ENCODE data around the gene TNP2.

DNA sequence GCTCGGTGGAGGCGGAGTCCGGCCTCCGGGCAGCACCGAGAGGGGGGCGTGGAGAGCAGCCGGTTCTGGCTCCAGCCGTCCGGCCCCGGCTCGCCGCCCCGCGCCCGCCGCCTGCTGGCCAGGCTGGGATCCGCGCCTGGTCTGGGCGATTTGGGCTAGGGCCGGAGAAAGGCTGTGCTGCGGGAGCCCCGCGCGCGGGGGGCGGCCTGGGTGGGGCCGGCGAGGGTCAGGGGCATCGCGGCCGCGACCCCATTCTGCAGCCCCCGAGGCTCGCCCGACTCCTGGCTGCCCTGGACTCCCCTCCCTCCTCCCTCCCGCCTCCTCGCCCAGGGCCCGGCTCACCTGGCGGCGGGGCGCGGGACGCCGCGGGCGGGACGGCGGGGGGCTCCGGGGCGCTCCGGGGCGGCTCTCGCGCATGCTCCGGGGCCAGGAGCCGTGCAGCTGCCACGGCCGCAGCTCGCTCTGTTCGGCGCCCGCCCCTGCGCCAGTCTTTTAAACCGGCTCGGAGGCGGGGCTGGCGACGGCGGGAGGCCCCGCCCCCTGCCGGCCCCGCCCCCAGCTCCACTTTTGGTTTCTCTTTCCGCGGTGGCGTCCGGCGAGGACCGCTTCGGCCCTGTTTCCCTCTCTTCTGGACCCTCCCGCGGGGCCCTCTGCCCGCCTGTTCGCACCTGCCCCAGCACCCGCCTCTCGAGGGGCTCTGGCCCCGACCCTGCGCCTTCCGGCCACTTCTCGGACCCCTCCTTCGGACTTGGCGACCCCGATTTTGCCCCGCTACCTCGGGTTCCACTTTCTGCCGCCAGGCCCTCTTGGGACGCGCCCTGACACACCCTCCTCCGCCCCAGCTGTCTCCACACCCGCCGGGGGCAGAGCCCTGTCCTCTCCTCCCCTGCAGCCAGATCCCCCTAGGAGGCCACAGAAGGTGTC, 13.1 kb downstream of the TNP2 start, which contains the start of gene SOCS1:
- TF ChIP-seq TAF1 (IDR thresholded peaks at IDR 0.05; ENCODE audit: low read depth, low read length) (peak; percentile 91), POLR2AphosphoS5 (IDR thresholded peaks at IDR 0.05; ENCODE audit: low read depth, low read length) (peak; percentile 91), POLR2A (IDR thresholded peaks at IDR 0.05; ENCODE audit: low read depth, low read length) (peak; percentile 95), SPI1 (IDR thresholded peaks at IDR 0.05; ENCODE audit: low read depth, low read length) (no peak)
